Mammary epithelial cell (primary cell): Measurements from ENCODE around the gene PTPN3.

Experiments
- CTCF ChIP-seq, 2 donors: IDR thresholded peaks in 1 of 2; conservative IDR thresholded peaks in 1 of 2; 2 replicates each; pipeline ENCODE4 v1.5.1; 2011 to 2012; ENCODE audit warnings: inconsistent platforms in 2 of 2, low read length in 2 of 2, mild to moderate bottlenecking in 2 of 2, control low read depth in 1 of 2, low read depth in 1 of 2; ENCODE audit not compliant: insufficient read depth in 1 of 2; ENCODE audit errors: extremely low read depth in 1 of 2
- EZH2 ChIP-seq: IDR thresholded peaks from 2 replicates; pipeline ENCODE4 v1.6.1; 2012; ENCODE audit warnings: low read length, inconsistent platforms, borderline replicate concordance

GRCh38 chr9:109371374-109371773 lies 126.7 kb downstream of the PTPN3 start:
- no peak for TF ChIP-seq CTCF (conservative IDR thresholded peaks at IDR 0.05 in 1 of 2, IDR thresholded peaks at IDR 0.05 in 1 of 2; ENCODE audit: extremely low read depth in 1 of 2, insufficient read depth in 1 of 2, low read depth in 1 of 2, low read length in 2 of 2)
- no peak for TF ChIP-seq EZH2
